Endothelial cell of umbilical vein (primary cell): Measurements from ENCODE around the gene PROX1. TPM values are rescaled to one million over a fixed set of nuclear protein-coding genes. Genes with fewer than 3 reads are reported as not detected.

Experiments used
- BruUV-seq: library from RNA; stranded (reverse); fragments of 400-500 nt; replicated peaks from 2 replicates; lab custom pipeline; 2021; lab: Mats Ljungman, UMichigan
- CTCF ChIA-PET: fragments of 300-600, 350-600 bp; sonication (Branson Sonifier 250); formaldehyde crosslinking; loops from one replicate; lab custom pipeline; 2021; ENCODE audit warnings: antibody characterized with exemption, inconsistent platforms; lab: Charles Lee
- POLR2A ChIA-PET: fragments of 300-600, 350-600 bp; sonication (Branson Sonifier 250); formaldehyde crosslinking; loops from one replicate; lab custom pipeline; 2021; ENCODE audit warnings: antibody characterized with exemption, inconsistent platforms; lab: Charles Lee
- DNase-seq: peaks from one replicate; pipeline ENCODE4 v3.0.0-alpha.2; 2011; ENCODE audit warnings: low read depth, low spot score
- FAIRE-seq: peaks from 2 replicates; lab custom pipeline; 2011; peaks lifted over from hg19 to GRCh38; lab: Jason Lieb, UNC
- H2AFZ ChIP-seq: 2 replicates; pipeline ENCODE4 v1.6.0; 2012; ENCODE audit warnings: low read depth, low read length, control low read depth, inconsistent platforms
- H3K27ac ChIP-seq: 2 replicates; pipeline ENCODE4 v1.5.1; 2011; ENCODE audit warnings: low read depth, mild to moderate bottlenecking, control low read depth, low read length, moderate library complexity; ENCODE audit not compliant: insufficient read depth
- H3K27me3 ChIP-seq, 2 experiments: 2 replicates each; pipeline versions ENCODE4 v1.6.0 to v1.6.1; 2011; ENCODE audit warnings: low read length in 2 of 2, mixed read lengths in 1 of 2; ENCODE audit not compliant: control insufficient read depth in 2 of 2, insufficient read depth in 2 of 2
- H3K36me3 ChIP-seq, 2 experiments: 2 replicates in 1 of 2; 3 replicates in 1 of 2; pipeline ENCODE4 v1.5.1; 2011; ENCODE audit warnings: low read length in 2 of 2, mild to moderate bottlenecking in 1 of 2, moderate library complexity in 1 of 2; ENCODE audit not compliant: control insufficient read depth in 2 of 2, insufficient read depth in 2 of 2; ENCODE audit errors: extremely low read depth in 1 of 2
- H3K4me1 ChIP-seq: 3 replicates; pipeline ENCODE4 v1.5.1; 2011; ENCODE audit warnings: mild to moderate bottlenecking, low read length; ENCODE audit not compliant: control insufficient read depth, insufficient read depth; ENCODE audit errors: extremely low read depth
- H3K4me2 ChIP-seq: 2 replicates; pipeline ENCODE4 v1.6.1; 2011; ENCODE audit warnings: low read length, control low read depth, mixed read lengths; ENCODE audit not compliant: insufficient read depth
- H3K4me3 ChIP-seq, 3 experiments: fragments of 200-600 bp in 1 of 3; sonication (generic), shearing (Covaris generic) in 1 of 3; replicated peaks in 1 of 3; 2 replicates each; pipeline ENCODE4 v1.5.1; 2011 to 2016; ENCODE audit warnings: control low read depth in 3 of 3, low read length in 3 of 3, mild to moderate bottlenecking in 2 of 3, inconsistent platforms in 1 of 3, low read depth in 1 of 3, moderate library complexity in 1 of 3; ENCODE audit not compliant: insufficient read depth in 1 of 3
- H3K79me2 ChIP-seq: 2 replicates; pipeline ENCODE4 v1.6.0; 2012; ENCODE audit warnings: low read length, inconsistent platforms; ENCODE audit not compliant: control insufficient read depth, insufficient read depth
- H3K9ac ChIP-seq: replicated peaks from 2 replicates; pipeline ENCODE3; 2011; ENCODE audit warnings: low read length, control low read depth; ENCODE audit not compliant: insufficient read depth; ENCODE audit errors: extremely low read depth
- H3K9me1 ChIP-seq: replicated peaks from 3 replicates; pipeline ENCODE4 v1.6.0; 2011; ENCODE audit warnings: mild to moderate bottlenecking, low read length; ENCODE audit not compliant: control insufficient read depth, insufficient read depth; ENCODE audit errors: extremely low read depth
- H3K9me3 ChIP-seq: replicated peaks from 2 replicates; pipeline ENCODE4 v1.5.1; 2012; ENCODE audit warnings: low read length, inconsistent platforms; ENCODE audit not compliant: control insufficient read depth, insufficient read depth
- H4K20me1 ChIP-seq: replicated peaks from 2 replicates; pipeline ENCODE3; 2011; ENCODE audit warnings: mild to moderate bottlenecking, low read length; ENCODE audit not compliant: control insufficient read depth, insufficient read depth; ENCODE audit errors: extremely low read depth
- CTCF ChIP-seq, 2 donors: IDR thresholded peaks; 1 replicate in 1 of 2; 2 replicates in 1 of 2; pipeline ENCODE4 v1.5.1; 2011; ENCODE audit warnings: low read length in 2 of 2, mild to moderate bottlenecking in 2 of 2, moderate library complexity in 2 of 2, control low read depth in 1 of 2, inconsistent platforms in 1 of 2, low read depth in 1 of 2; ENCODE audit not compliant: insufficient read depth in 1 of 2; ENCODE audit errors: extremely low read depth in 1 of 2
- EZH2 ChIP-seq: IDR thresholded peaks from 2 replicates; pipeline ENCODE4 v1.6.1; 2012; ENCODE audit warnings: borderline replicate concordance, low read depth, mild to moderate bottlenecking, moderate library complexity, low read length, inconsistent platforms; ENCODE audit not compliant: severe bottlenecking
- FOS ChIP-seq: IDR thresholded peaks from 2 replicates; pipeline ENCODE4 v1.6.1; 2011; ENCODE audit warnings: mild to moderate bottlenecking, low read length, moderate library complexity, borderline replicate concordance; ENCODE audit not compliant: insufficient read depth
- GATA2 ChIP-seq: IDR thresholded peaks from 2 replicates; pipeline ENCODE4 v1.7.0; 2011; ENCODE audit warnings: low read depth, mild to moderate bottlenecking, moderate library complexity, mixed read lengths, low read length; ENCODE audit not compliant: insufficient read length, insufficient read depth
- JUN ChIP-seq: IDR thresholded peaks from 2 replicates; pipeline ENCODE4 v1.6.1; 2011; ENCODE audit warnings: borderline replicate concordance, low read depth; ENCODE audit not compliant: insufficient read length, insufficient read depth
- MAX ChIP-seq: IDR thresholded peaks from 2 replicates; pipeline ENCODE4 v1.6.1; 2011; ENCODE audit not compliant: insufficient read depth, insufficient read length
- MYC ChIP-seq: IDR thresholded peaks from one replicate; pipeline ENCODE4 v1.6.1; 2011; ENCODE audit warnings: mild to moderate bottlenecking, low read depth, low read length
- POLR2A ChIP-seq: IDR thresholded peaks from 2 replicates; pipeline ENCODE4 v1.6.1; 2012; ENCODE audit warnings: low read depth, mild to moderate bottlenecking, control low read depth, low read length
- POLR2AphosphoS5 ChIP-seq: IDR thresholded peaks from 2 replicates; pipeline ENCODE4 v1.6.1; 2012; ENCODE audit warnings: low read depth, mild to moderate bottlenecking, control low read depth, low read length, moderate library complexity; ENCODE audit not compliant: insufficient read depth
- dilution Hi-C: fragments of 300-500 bp; cut with MboI; formaldehyde crosslinking; loops from one replicate; pipeline ENCODE4 v1.15.0; 2019; ENCODE audit warnings: low sequenced_read_pairs; ENCODE audit not compliant: extremely low pct_ligation_motif_present
- intact Hi-C: fragments of 100-400 bp; cut with micrococcal nuclease; formaldehyde crosslinking; loops from one replicate; pipeline ENCODE4 v1.10.0; 2022
- polyA plus RNA-seq, 4 experiments: library from polyadenylated mRNA; depleted of rRNA in 3 of 4; stranded (reverse) in 3 of 4; unstranded in 1 of 4; fragments of >200 nt; gene quantifications; 2 replicates each; pipeline versions ENCODE4 v1.2.1 to v1.2.3, GENCODE V29; 2011 to 2012; ENCODE audit warnings: missing spikeins in 1 of 4
- total RNA-seq: library from RNA; stranded (reverse); gene quantifications from 2 replicates; pipeline ENCODE4 v1.2.3, GENCODE V29; 2021

The PROX1 gene
- total and polyA plus RNA-seq, 2 donors (not counting 3 experiments of a cell fraction or from before 2014, with no cell fraction given), result 2.2 to 4.0 TPM

DNA sequence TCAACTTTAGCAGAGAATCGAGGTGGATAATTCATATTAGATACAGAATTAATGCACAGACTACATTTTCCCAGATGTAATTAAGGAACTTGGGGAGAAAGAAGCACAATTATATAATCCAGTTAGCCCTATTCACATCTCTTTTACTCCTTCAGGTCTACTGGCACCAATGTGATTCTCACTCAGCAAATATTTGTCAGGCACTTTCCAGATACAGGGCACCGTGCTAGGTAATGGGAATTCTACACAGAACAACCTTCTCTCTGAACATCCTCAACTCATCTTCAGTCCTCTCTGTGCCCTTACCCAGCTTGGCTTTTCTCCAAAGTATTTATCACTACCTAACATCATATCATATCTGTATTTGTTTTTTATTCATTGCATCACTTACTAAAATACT, 15.6 kb upstream of the PROX1 start:
- H3K9me3 ChIP-seq, result no peaks in the 10 kb centered on the region
- no peak overlapping the region for H3K4me3 ChIP-seq
- no peaks in the 10 kb centered on the region for H3K36me3 ChIP-seq
- no peak for TF ChIP-seq GATA2
- TF ChIP-seq JUN, result no peak
- no peak for TF ChIP-seq POLR2A
- no peak for TF ChIP-seq POLR2AphosphoS5
- DNase-seq (no peak), FAIRE-seq (no peak)
- no peaks in the 10 kb centered on the region for H3K27me3 ChIP-seq
- dilution Hi-C loops, result no loop called here
- intact Hi-C loops, result no loop called here
- H3K27ac ChIP-seq, result no peak overlapping the region
- BruUV-seq, result no TSS peak
- H3K9ac ChIP-seq, result no peak overlapping the region
- no peak overlapping the region for H2AFZ ChIP-seq
- H3K4me1 ChIP-seq, result peaks cover 21% of the 10 kb centered on the region
- ChIA-PET CTCF (no interaction called here), POLR2A (no interaction called here)
- H4K20me1 ChIP-seq, result no peaks in the 10 kb centered on the region
- no peaks in the 10 kb centered on the region for H3K79me2 ChIP-seq
- H3K4me2 ChIP-seq, result no peak overlapping the region
- no peaks in the 10 kb centered on the region for H3K9me1 ChIP-seq

GRCh38 chr1:213973129-213973528, 14.6 kb upstream of the PROX1 start:
- FAIRE-seq (peak; percentile 44), DNase-seq (peak; percentile 31)
- Histone ChIP-seq H4K20me1 (no peaks in the 10 kb centered on the region), H3K4me1 (peaks cover 29% of the 10 kb centered on the region), H3K9ac (no peak overlapping the region), H3K9me1 (no peaks in the 10 kb centered on the region), H3K4me3 (no peak overlapping the region), H2AFZ (no peak overlapping the region), H3K9me3 (no peaks in the 10 kb centered on the region), H3K4me2 (peak overlapping the region; percentile 8), H3K79me2 (no peaks in the 10 kb centered on the region), H3K27me3 (no peaks in the 10 kb centered on the region), H3K27ac (peak overlapping the region; percentile 15), H3K36me3 (no peaks in the 10 kb centered on the region)
- TF ChIP-seq POLR2AphosphoS5 (peak; percentile 22), MYC (no peak), FOS (peak; percentile 78), EZH2 (no peak), CTCF (IDR thresholded peaks at IDR 0.05; ENCODE audit: extremely low read depth in 1 of 2, insufficient read depth in 1 of 2, low read depth in 1 of 2, low read length in 2 of 2) (no peak), MAX (no peak), GATA2 (no peak), POLR2A (no peak), JUN (no peak)
- no TSS peak for BruUV-seq
- intact Hi-C loops (no loop called here), dilution Hi-C loops (no loop called here)
- ChIA-PET POLR2A (no interaction called here), CTCF (no interaction called here)
